Testis (tissue), 3 donors: ENCODE data around the gene KLF18. TPM values are rescaled to one million over a fixed set of nuclear protein-coding genes. Genes with fewer than 3 reads are reported as not detected.

Experiments
- DNase-seq: peaks from one replicate; pipeline ENCODE4 v3.0.0-alpha.2; 2019
- H3K27ac ChIP-seq, 2 donors: fragments of 200-600 bp; sonication (generic); one replicate each; pipeline ENCODE4 v1.5.1; 2019
- H3K27me3 ChIP-seq: fragments of 200-600 bp; sonication (generic); one replicate; pipeline ENCODE4 v1.5.1; 2019
- H3K36me3 ChIP-seq: fragments of 200-600 bp; sonication (generic); one replicate; pipeline ENCODE4 v1.5.1; 2017; ENCODE audit warnings: low read depth; ENCODE audit errors: missing control alignments
- H3K4me1 ChIP-seq: fragments of 200-600 bp; sonication (generic); one replicate; pipeline ENCODE4 v1.5.1; 2019
- H3K4me3 ChIP-seq, 2 donors: fragments of 200-600 bp; sonication (generic); one replicate each; pipeline ENCODE4 v1.5.1; 2017 to 2019
- H3K9me3 ChIP-seq: fragments of 200-600 bp; sonication (generic); one replicate; pipeline ENCODE4 v1.5.1; 2017
- CTCF ChIP-seq, 3 experiments: fragments of 450-650 bp in 2 of 3; fragments of 200-600 bp in 1 of 3; sonication (generic) in 1 of 3; IDR thresholded peaks; one replicate each; pipeline ENCODE4 v1.5.1; 2016 to 2019; ENCODE audit warnings: antibody characterized with exemption in 3 of 3, mild to moderate bottlenecking in 2 of 3, moderate library complexity in 1 of 3
- POLR2A ChIP-seq: fragments of 450-650 bp; IDR thresholded peaks from one replicate; pipeline ENCODE4 v1.6.1; 2017; ENCODE audit warnings: antibody characterized with exemption, mild to moderate bottlenecking, moderate library complexity
- WGBS, 2 donors: methylation state at CpG; one replicate each; pipeline ENCODE4 v1.1.5; 2018; 5-methylcytosine and 5-hydroxymethylcytosine counted together
- intact Hi-C: fragments of 100-400 bp; cut with DNase I; formaldehyde crosslinking; loops from one replicate; pipeline ENCODE4 v1.15.1; 2023; ENCODE audit warnings: low total_unique reads
- polyA plus RNA-seq: library from polyadenylated mRNA; stranded (reverse); fragments of 350-450 nt; fragmentation: Illumina TruSeq; extraction: RNeasy Lipid Tissue Mini Kit (QIAGEN cat#74804); gene quantifications from one replicate; pipeline ENCODE4 v1.2.3, GENCODE V29; 2014; ENCODE audit warnings: low read depth, low replicate concordance; ENCODE audit not compliant: insufficient read depth
- total RNA-seq, 2 donors: library from RNA; depleted of rRNA; stranded (reverse); fragments of >200 nt; gene quantifications; one replicate each; pipeline ENCODE4 v1.2.3, GENCODE V29; 2016

KLF18 gene
- total and polyA plus RNA-seq, 3 donors from 2014 or later = 0.25 to 0.81 (median 0.39) TPM

- WGBS, 2 donors = 91 to 100% methylated on average over 1 of the region's 1 CpG
- Histone ChIP-seq H3K9me3 (no peaks in the 10 kb centered on the region), H3K4me1 (no peaks in the 10 kb centered on the region), H3K27me3 (no peaks in the 10 kb centered on the region), H3K36me3 (no peaks in the 10 kb centered on the region), H3K4me3 (no peak overlapping the region), H3K27ac (no peak overlapping the region)
- intact Hi-C loops = no loop called here
- TF ChIP-seq CTCF (IDR thresholded peaks at IDR 0.05) (no peak), POLR2A (no peak)
- DNase-seq = no peak
Observed at GRCh38 chr1:44108971-44109370, 32.5 kb downstream of the KLF18 start.

- H3K4me3 ChIP-seq = no peak overlapping the region
- TF ChIP-seq POLR2A = no peak
- H3K27ac ChIP-seq = no peak overlapping the region
- 89 to 93% methylated on average over 1 of the region's 1 CpG for WGBS, 2 donors
- H3K9me3 ChIP-seq = no peaks in the 10 kb centered on the region
- no peak for DNase-seq
- H3K36me3 ChIP-seq = no peaks in the 10 kb centered on the region
- H3K4me1 ChIP-seq = no peaks in the 10 kb centered on the region
- no peaks in the 10 kb centered on the region for H3K27me3 ChIP-seq
- intact Hi-C loops = no loop called here
Observed at GRCh38 chr1:44108241-44108640, 33.2 kb downstream of the KLF18 start.

GRCh38 chr1:44105810-44106209, 35.6 kb downstream of the KLF18 start:
- Histone ChIP-seq H3K27me3 (no peaks in the 10 kb centered on the region), H3K4me1 (no peaks in the 10 kb centered on the region), H3K27ac (no peak overlapping the region), H3K9me3 (no peaks in the 10 kb centered on the region), H3K4me3 (no peak overlapping the region), H3K36me3 (no peaks in the 10 kb centered on the region)
- intact Hi-C loops = no loop called here
- no peak for TF ChIP-seq CTCF (IDR thresholded peaks at IDR 0.05)
- no peak for TF ChIP-seq POLR2A
- WGBS, 2 donors = 61 to 83% methylated on average over 3 of the region's 3 CpGs
- DNase-seq = no peak

DNA sequence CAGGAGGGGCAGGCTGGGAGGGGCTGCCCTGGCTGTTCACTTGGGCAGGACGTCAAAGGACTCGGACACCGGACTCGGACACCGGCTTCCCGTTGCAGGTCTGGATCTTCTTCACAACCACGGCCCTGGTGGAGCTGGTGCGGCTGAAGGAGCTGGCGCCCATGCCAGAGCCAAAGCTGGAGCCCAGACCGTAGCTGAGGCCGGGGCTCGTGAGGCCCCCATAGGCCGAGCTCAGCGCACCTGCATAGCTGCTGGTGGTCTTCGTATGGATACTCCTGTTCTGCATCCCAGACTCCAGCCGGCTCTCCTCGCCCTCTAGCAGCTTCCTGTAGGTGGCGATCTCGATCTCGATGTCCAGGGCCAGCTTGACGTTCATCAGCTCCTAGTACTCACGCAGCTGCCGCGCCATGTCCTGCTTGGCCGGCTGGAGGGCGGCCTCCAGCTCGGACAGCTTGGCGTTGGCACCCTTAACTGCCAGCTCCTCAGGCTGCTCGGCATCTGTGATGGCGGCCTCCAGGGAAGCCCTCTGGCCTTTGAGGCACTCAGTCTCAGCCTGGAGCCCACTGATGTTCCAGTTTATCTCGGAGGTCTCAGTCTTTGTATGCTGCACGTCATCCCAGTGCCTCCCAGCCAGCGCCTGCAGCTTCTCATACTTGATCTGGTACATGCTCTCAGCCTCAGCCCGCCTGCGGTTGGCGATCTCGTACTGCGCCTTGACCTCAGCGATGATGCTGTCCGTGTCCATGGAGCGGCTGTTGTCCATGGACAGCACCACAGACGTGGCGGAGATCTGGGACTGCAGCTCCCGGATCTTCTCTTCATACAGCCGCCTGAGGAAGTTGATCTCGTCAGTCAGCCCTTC, 37.9 kb downstream of the KLF18 start:
- no peaks in the 10 kb centered on the region for H3K27me3 ChIP-seq
- peak overlapping the region in 1 of 2 donors; percentile 31 for H3K4me3 ChIP-seq
- DNase-seq = peak; percentile 54
- intact Hi-C loops = no loop called here
- no peaks in the 10 kb centered on the region for H3K36me3 ChIP-seq
- H3K9me3 ChIP-seq = no peaks in the 10 kb centered on the region
- H3K27ac ChIP-seq = no peak overlapping the region
- 45 to 64% methylated on average over 20 to 46 of the region's 46 CpGs for WGBS, 2 donors
- no peak for TF ChIP-seq POLR2A
- no peak for TF ChIP-seq CTCF (IDR thresholded peaks at IDR 0.05)
- no peaks in the 10 kb centered on the region for H3K4me1 ChIP-seq

- H3K4me1 ChIP-seq = no peaks in the 10 kb centered on the region
- 46 to 49% methylated on average over 7 of the region's 7 CpGs for WGBS, 2 donors
- intact Hi-C loops = no loop called here
- no peaks in the 10 kb centered on the region for H3K36me3 ChIP-seq
- H3K4me3 ChIP-seq = no peak overlapping the region
- DNase-seq = no peak
- no peaks in the 10 kb centered on the region for H3K27me3 ChIP-seq
- no peak overlapping the region for H3K27ac ChIP-seq
- TF ChIP-seq POLR2A (no peak), CTCF (IDR thresholded peaks at IDR 0.05) (no peak)
- no peaks in the 10 kb centered on the region for H3K9me3 ChIP-seq
Observed at GRCh38 chr1:44101328-44101727, 40.1 kb downstream of the KLF18 start.
